ENCODE measurements around the gene INTS11. TPM values are rescaled to one million over a fixed set of nuclear protein-coding genes. Genes with fewer than 3 reads are reported as not detected.

The INTS11 gene
- total RNA-seq, 1 experiment from 2014 or later = 139 TPM

- TF ChIP-seq, protein P1, sequence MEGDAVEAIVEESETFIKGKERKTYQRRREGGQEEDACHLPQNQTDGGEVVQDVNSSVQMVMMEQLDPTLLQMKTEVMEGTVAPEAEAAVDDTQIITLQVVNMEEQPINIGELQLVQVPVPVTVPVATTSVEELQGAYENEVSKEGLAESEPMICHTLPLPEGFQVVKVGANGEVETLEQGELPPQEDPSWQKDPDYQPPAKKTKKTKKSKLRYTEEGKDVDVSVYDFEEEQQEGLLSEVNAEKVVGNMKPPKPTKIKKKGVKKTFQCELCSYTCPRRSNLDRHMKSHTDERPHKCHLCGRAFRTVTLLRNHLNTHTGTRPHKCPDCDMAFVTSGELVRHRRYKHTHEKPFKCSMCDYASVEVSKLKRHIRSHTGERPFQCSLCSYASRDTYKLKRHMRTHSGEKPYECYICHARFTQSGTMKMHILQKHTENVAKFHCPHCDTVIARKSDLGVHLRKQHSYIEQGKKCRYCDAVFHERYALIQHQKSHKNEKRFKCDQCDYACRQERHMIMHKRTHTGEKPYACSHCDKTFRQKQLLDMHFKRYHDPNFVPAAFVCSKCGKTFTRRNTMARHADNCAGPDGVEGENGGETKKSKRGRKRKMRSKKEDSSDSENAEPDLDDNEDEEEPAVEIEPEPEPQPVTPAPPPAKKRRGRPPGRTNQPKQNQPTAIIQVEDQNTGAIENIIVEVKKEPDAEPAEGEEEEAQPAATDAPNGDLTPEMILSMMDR (conservative IDR thresholded peaks at IDR 0.05) = no peak
- Histone ChIP-seq H2BK5ac (ENCODE audit: insufficient read length, low read length) (no peak within 1 kb of the TSS), H3K4ac (ENCODE audit: low read depth, low read length) (no peak within 1 kb of the TSS), H3K23ac (ENCODE audit: insufficient read length, low read depth, low read length) (no peak within 1 kb of the TSS), H2BK12ac (ENCODE audit: insufficient read length, low read depth, low read length) (no peak within 1 kb of the TSS), H3K9me3 (ENCODE audit: control insufficient read depth, low read depth, low read length) (no peaks in the 10 kb centered on the region), H3K9ac (ENCODE audit: extremely low read depth, insufficient read length, low read length) (no peak within 1 kb of the TSS), H3K4me2 (ENCODE audit: insufficient read depth, insufficient read length, low read length) (no peak within 1 kb of the TSS), H3K79me1 (ENCODE audit: insufficient read depth, low read depth, low read length, poor library complexity, severe bottlenecking) (no peaks in the 10 kb centered on the region), H3K56ac (ENCODE audit: insufficient read length, low read depth, low read length) (no peak within 1 kb of the TSS), H3K14ac (ENCODE audit: insufficient read depth, low read length) (no peak within 1 kb of the TSS; the same call in 1 of the 2 replicates), H3K27ac (ENCODE audit: insufficient read length, low read depth, low read length) (no peak within 1 kb of the TSS), H3T11ph (ENCODE audit: low read length) (no peak within 1 kb of the TSS), H3K18ac (ENCODE audit: insufficient read length, low read depth, low read length) (no peak within 1 kb of the TSS), H4K20me1 (ENCODE audit: control insufficient read depth, insufficient read depth, insufficient read length) (no peaks in the 10 kb centered on the region), H4K5ac (ENCODE audit: insufficient read length, low read depth, low read length) (no peak within 1 kb of the TSS), H3K4me1 (ENCODE audit: insufficient read depth, low read length) (no peaks in the 10 kb centered on the region), H3K23me2 (ENCODE audit: insufficient read length, low read depth, low read length, poor library complexity, severe bottlenecking) (no peaks in the 10 kb centered on the region), H2AK5ac (ENCODE audit: insufficient read length, low read length) (no peak within 1 kb of the TSS), H2BK120ac (ENCODE audit: low read depth, low read length, poor library complexity, severe bottlenecking) (no peak within 1 kb of the TSS), H2BK20ac (ENCODE audit: low read depth, low read length, poor library complexity, severe bottlenecking) (no peak within 1 kb of the TSS), H2AFZ (ENCODE audit: low read length) (no peak within 1 kb of the TSS), H4K91ac (ENCODE audit: insufficient read length, low read depth, low read length) (no peak within 1 kb of the TSS), H3K27me3 (ENCODE audit: insufficient read depth, low read length) (no peaks in the 10 kb centered on the region), H4K8ac (replicated peaks; ENCODE audit: insufficient read length, low read depth, low read length) (no peak within 1 kb of the TSS), H2BK15ac (ENCODE audit: low read depth, low read length) (no peak within 1 kb of the TSS), H3K79me2 (ENCODE audit: insufficient read depth, low read length) (no peaks in the 10 kb centered on the region)
- H3K9me3 Mint-ChIP-seq = no peaks in the 10 kb centered on the region
- no peak for DNase-seq
- WGBS (ENCODE audit: extremely low coverage, insufficient read length, low lambda C conversion rate) = no CpG with 5 or more reads among the region's 41 CpGs
- H3K4me3 Mint-ChIP-seq = no peak within 1 kb of the TSS
- H3K27me3 Mint-ChIP-seq (ENCODE audit: low read depth) = peaks cover 1% of the 10 kb centered on the region; the same call in 1 of the 2 replicates
- no peak within 1 kb of the TSS for H3K27ac Mint-ChIP-seq
- peaks cover 0 to 2% (median 2%) of the 10 kb centered on the region in 3 experiments; a peak in 4 of 7 replicates for H3K36me3 Mint-ChIP-seq (ENCODE audit: insufficient read depth in 1 of 3, low read depth in 3 of 3)
- no peaks in the 10 kb centered on the region for H3K4me1 Mint-ChIP-seq
These were observed 6.9 kb upstream of the INTS11 start, which contains the start of gene TAS1R3 for GRCh38 chr1:1331068-1331965. TAS1R3 (plus strand) TSS chr1:1331280; CDS start chr1:1331346, 66 bp downstream.
